ENCODE results near the gene BRD2. TPM values are rescaled to one million over a fixed set of nuclear protein-coding genes. Genes with fewer than 3 reads are reported as not detected.

BRD2 gene
- total and polyA plus RNA-seq, 9 of the 15 experiments (the other 6 are each of a cell fraction or from before 2014, with no cell fraction given) = 19.0 to 252 (median 181) TPM

GRCh38 chr6:33010356-33010755 lies 42.0 kb downstream of the BRD2 start:
- intact Hi-C loops (cut with micrococcal nuclease) (no loop called here), in situ Hi-C loops (cut with MboI) (no loop called here)
- DNase-seq (ENCODE audit: extremely low read depth in 1 of 4, low spot score in 3 of 4) (no peak), ATAC-seq (no peak), FAIRE-seq (no peak)
- H3K9ac ChIP-seq (ENCODE audit: insufficient read depth in 1 of 2, low read depth in 2 of 2, low read length in 2 of 2) = no peak overlapping the region
- CTCF ChIA-PET (ENCODE audit: low intra/inter-chr PET ratio) = interaction anchor here (0.5 to 0.9 kb wide), 2 partner anchors 213 to 218 kb away, joined by 3 read pairs; no protein-coding TSS in a partner anchor
- no peaks in the 10 kb centered on the region for H3K36me3 ChIP-seq (ENCODE audit: control insufficient read depth, insufficient read depth, low read length)
- no peaks in the 10 kb centered on the region for H3K9me1 ChIP-seq (ENCODE audit: control insufficient read depth, insufficient read depth, low read length)
- H3K9me3 ChIP-seq (replicated peaks; ENCODE audit: control insufficient read depth, insufficient read depth, low read depth, low read length) = no peaks in the 10 kb centered on the region
- POLR2A ChIA-PET = interaction anchor here (0.9 to 1.0 kb wide), 3 partner anchors 38 to 261 kb away, joined by 3 read pairs; partner anchors contain the start of gene VPS52
- H4K20me1 ChIP-seq (replicated peaks; ENCODE audit: control insufficient read depth, insufficient read depth, low read length) = peaks cover 4% of the 10 kb centered on the region; the same call in 1 of the 2 replicates
- H3K79me2 ChIP-seq (ENCODE audit: control insufficient read depth, insufficient read depth, low read length) = no peaks in the 10 kb centered on the region
- no peak overlapping the region for H2AFZ ChIP-seq (ENCODE audit: low read depth, low read length)
- BruUV-seq (replicated peaks) = no TSS peak
- WGBS (ENCODE audit: insufficient coverage, low coverage, missing lambda C conversion rate) = 4% methylated on average over 7 of the region's 7 CpGs
- no peak overlapping the region for H3K4me2 ChIP-seq (ENCODE audit: insufficient read depth, low read length)
- TF ChIP-seq ZNF217 (CRISPR knock-in tag; IDR thresholded peaks at IDR 0.05) = no peak
- TF ChIP-seq KAT8 (IDR thresholded peaks at IDR 0.05; ENCODE audit: low read depth) = no peak
- no peak overlapping the region for H3K27ac ChIP-seq (ENCODE audit: extremely low read depth, low read depth, low read length)
- no peaks in the 10 kb centered on the region for H3K4me1 ChIP-seq (replicated peaks in 1 of 2; ENCODE audit: control insufficient read depth in 2 of 2, insufficient read depth in 2 of 2, low read length in 2 of 2)
- no peak overlapping the region for H3K4me3 ChIP-seq
- H3K27me3 ChIP-seq (ENCODE audit: control insufficient read depth in 2 of 2, insufficient read depth in 2 of 2, low read length in 2 of 2) = peaks cover 39 to 52% of the 10 kb centered on the region in 2 experiments

GRCh38 chr6:33013608-33014007 lies 45.2 kb downstream of the BRD2 start:
- WGBS (ENCODE audit: insufficient coverage, low coverage, missing lambda C conversion rate) = 2% methylated on average over 4 of the region's 4 CpGs
- Histone ChIP-seq H3K9me1 (ENCODE audit: control insufficient read depth, insufficient read depth, low read length) (no peaks in the 10 kb centered on the region), H3K9ac (ENCODE audit: insufficient read depth in 1 of 2, low read depth in 2 of 2, low read length in 2 of 2) (no peak overlapping the region), H3K4me3 (no peak overlapping the region), H3K9me3 (replicated peaks; ENCODE audit: control insufficient read depth, insufficient read depth, low read depth, low read length) (no peaks in the 10 kb centered on the region), H3K36me3 (ENCODE audit: control insufficient read depth, insufficient read depth, low read length) (no peaks in the 10 kb centered on the region), H3K27me3 (ENCODE audit: control insufficient read depth in 2 of 2, insufficient read depth in 2 of 2, low read length in 2 of 2) (peaks cover 27 to 41% of the 10 kb centered on the region in 2 experiments; a peak in 4 of 5 replicates), H3K27ac (ENCODE audit: extremely low read depth, low read depth, low read length) (no peak overlapping the region), H2AFZ (ENCODE audit: low read depth, low read length) (no peak overlapping the region), H3K4me1 (replicated peaks in 1 of 2; ENCODE audit: control insufficient read depth in 2 of 2, insufficient read depth in 2 of 2, low read length in 2 of 2) (no peaks in the 10 kb centered on the region), H3K4me2 (ENCODE audit: insufficient read depth, low read length) (no peak overlapping the region), H3K79me2 (ENCODE audit: control insufficient read depth, insufficient read depth, low read length) (no peaks in the 10 kb centered on the region), H4K20me1 (replicated peaks; ENCODE audit: control insufficient read depth, insufficient read depth, low read length) (peaks cover 4% of the 10 kb centered on the region; the same call in 1 of the 2 replicates)
- CTCF ChIA-PET (ENCODE audit: low intra/inter-chr PET ratio) = interaction anchor here (0.7 to 2.4 kb wide), 5 partner anchors 55 to 233 kb away, joined by 3 to 18 read pairs (median 5); no protein-coding TSS in a partner anchor
- DNase-seq (ENCODE audit: extremely low read depth in 1 of 4, low spot score in 3 of 4) (no peak), FAIRE-seq (no peak), ATAC-seq (no peak)
- no TSS peak for BruUV-seq (replicated peaks)
- intact Hi-C loops (cut with micrococcal nuclease) = loop anchor here (1.0 to 2.0 kb wide), 2 partner anchors 69 to 235 kb away; no protein-coding TSS in a partner anchor
- POLR2A ChIA-PET = interaction anchor here (0.7 to 1.0 kb wide), 3 partner anchors 11 to 161 kb away, joined by 3 to 5 read pairs (median 4); no protein-coding TSS in a partner anchor
- TF ChIP-seq CAMTA2 (CRISPR knock-in tag; conservative IDR thresholded peaks at IDR 0.05) (no peak), ZNF263 (CRISPR knock-in tag; IDR thresholded peaks at IDR 0.05; ENCODE audit: borderline replicate concordance) (peak; percentile 89)
- in situ Hi-C loops (cut with MboI) = no loop called here

Measured in K562 (cell line).